Liver (tissue), 3 donors: ENCODE data around the gene NCF1.
"Not testable (repeated sequence)": the region's sequence is repeated elsewhere in the genome, so short reads cannot be mapped to it uniquely, and the experiment has no call there.

Experiments used
- CTCF ChIP-seq: fragments of 150-350 bp; IDR thresholded peaks from 2 replicates; pipeline ENCODE4 v1.5.1; 2017; ENCODE audit warnings: improper control_type of control experiment, low read depth, low read length; ENCODE audit not compliant: missing input control
- JUND ChIP-seq, 2 donors: IDR thresholded peaks; 2 replicates each; pipeline ENCODE4 v1.6.1; 2016; ENCODE audit warnings: antibody characterized with exemption in 2 of 2
- REST ChIP-seq: IDR thresholded peaks from 2 replicates; pipeline ENCODE4 v1.6.1; 2016; ENCODE audit warnings: antibody characterized with exemption, mild to moderate bottlenecking
- donor health status: healthy.
- donor health status: healthy.

GRCh38 chr7:74775111-74775510 lies 1.3 kb downstream of the NCF1 start:
- not testable (repeated sequence) for TF ChIP-seq REST; JUND (IDR thresholded peaks at IDR 0.05); CTCF
